GM12878 (cell line): ENCODE results near the gene CCDC169.

ENCODE experiments used
- CREM ChIP-seq: IDR thresholded peaks from 2 replicates; pipeline ENCODE4 v1.6.1; 2014; ENCODE audit warnings: antibody characterized with exemption, low read depth
- EP300 ChIP-seq, 2 experiments: fragments of 150-350 bp in 1 of 2; IDR thresholded peaks; 2 replicates each; pipeline ENCODE4 v1.6.1; 2011 to 2012; ENCODE audit warnings: low read depth in 2 of 2, low read length in 2 of 2, borderline replicate concordance in 1 of 2, improper control_type of control experiment in 1 of 2, inconsistent platforms in 1 of 2; ENCODE audit not compliant: control insufficient read depth in 1 of 2
- POLR2A ChIP-seq: IDR thresholded peaks from 2 replicates; pipeline ENCODE4 v1.6.1; 2011; ENCODE audit warnings: low read depth, mild to moderate bottlenecking, low read length
- RCOR1 ChIP-seq: conservative IDR thresholded peaks from 2 replicates; pipeline ENCODE4 v1.6.1; 2012; ENCODE audit warnings: low read depth, low read length, improper control_type of control experiment
- TF ChIP-seq, protein P1 (sequence below), 3 experiments: IDR thresholded peaks in 2 of 3; conservative IDR thresholded peaks in 1 of 3; 2 replicates each; pipeline ENCODE4 v1.5.1; 2011; ENCODE audit warnings: low read depth in 3 of 3, low read length in 3 of 3, mild to moderate bottlenecking in 3 of 3, control low read depth in 2 of 3, moderate library complexity in 2 of 3, inconsistent platforms in 1 of 3, mixed read lengths in 1 of 3; ENCODE audit not compliant: control insufficient read depth in 2 of 3, insufficient read depth in 1 of 3; ENCODE audit errors: extremely low read depth in 1 of 3
- TF ChIP-seq, protein P2 (sequence below): fragments of 450-650 bp; IDR thresholded peaks from 2 replicates; pipeline ENCODE4 v1.6.1; 2017; ENCODE audit warnings: mild to moderate bottlenecking, moderate library complexity
- TF ChIP-seq, protein P3 (sequence below): IDR thresholded peaks from 2 replicates; pipeline ENCODE4 v1.6.1; 2011; ENCODE audit warnings: borderline replicate concordance, low read depth, mild to moderate bottlenecking, moderate library complexity, mixed read lengths, low read length; ENCODE audit not compliant: insufficient read depth; ENCODE audit errors: extremely low read length
- TF ChIP-seq, protein P4 (sequence below): IDR thresholded peaks from 2 replicates; pipeline ENCODE4 v1.6.1; 2012; ENCODE audit warnings: low read depth, low read length, improper control_type of control experiment

DNA sequence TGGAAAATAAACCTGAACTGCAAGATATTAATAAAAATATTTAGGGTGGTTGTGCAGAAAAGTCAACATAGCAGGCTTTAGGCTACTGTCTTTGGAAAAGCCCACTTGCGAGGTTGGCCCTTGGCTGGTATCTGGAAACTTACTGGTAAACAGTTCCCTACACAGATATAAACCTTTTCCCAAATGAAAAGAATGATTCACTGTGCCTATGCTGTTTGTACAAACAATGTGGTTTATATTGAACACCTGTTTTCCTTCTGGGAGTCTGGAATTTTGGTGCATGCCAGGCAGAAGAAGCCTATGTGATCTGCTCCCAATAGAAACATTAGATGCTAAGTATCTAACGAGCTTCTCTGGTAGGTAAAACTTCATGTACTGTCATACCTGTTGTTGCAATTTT is 53.5 kb downstream of the CCDC169 start:
- TF ChIP-seq, protein P1, sequence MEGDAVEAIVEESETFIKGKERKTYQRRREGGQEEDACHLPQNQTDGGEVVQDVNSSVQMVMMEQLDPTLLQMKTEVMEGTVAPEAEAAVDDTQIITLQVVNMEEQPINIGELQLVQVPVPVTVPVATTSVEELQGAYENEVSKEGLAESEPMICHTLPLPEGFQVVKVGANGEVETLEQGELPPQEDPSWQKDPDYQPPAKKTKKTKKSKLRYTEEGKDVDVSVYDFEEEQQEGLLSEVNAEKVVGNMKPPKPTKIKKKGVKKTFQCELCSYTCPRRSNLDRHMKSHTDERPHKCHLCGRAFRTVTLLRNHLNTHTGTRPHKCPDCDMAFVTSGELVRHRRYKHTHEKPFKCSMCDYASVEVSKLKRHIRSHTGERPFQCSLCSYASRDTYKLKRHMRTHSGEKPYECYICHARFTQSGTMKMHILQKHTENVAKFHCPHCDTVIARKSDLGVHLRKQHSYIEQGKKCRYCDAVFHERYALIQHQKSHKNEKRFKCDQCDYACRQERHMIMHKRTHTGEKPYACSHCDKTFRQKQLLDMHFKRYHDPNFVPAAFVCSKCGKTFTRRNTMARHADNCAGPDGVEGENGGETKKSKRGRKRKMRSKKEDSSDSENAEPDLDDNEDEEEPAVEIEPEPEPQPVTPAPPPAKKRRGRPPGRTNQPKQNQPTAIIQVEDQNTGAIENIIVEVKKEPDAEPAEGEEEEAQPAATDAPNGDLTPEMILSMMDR (IDR thresholded peaks at IDR 0.05 in 2 of 3, conservative IDR thresholded peaks at IDR 0.05 in 1 of 3; ENCODE audit: control insufficient read depth in 2 of 3, extremely low read depth in 1 of 3, insufficient read depth in 1 of 3, low read depth in 3 of 3, low read length in 3 of 3), result no peak
- TF ChIP-seq, protein P2, sequence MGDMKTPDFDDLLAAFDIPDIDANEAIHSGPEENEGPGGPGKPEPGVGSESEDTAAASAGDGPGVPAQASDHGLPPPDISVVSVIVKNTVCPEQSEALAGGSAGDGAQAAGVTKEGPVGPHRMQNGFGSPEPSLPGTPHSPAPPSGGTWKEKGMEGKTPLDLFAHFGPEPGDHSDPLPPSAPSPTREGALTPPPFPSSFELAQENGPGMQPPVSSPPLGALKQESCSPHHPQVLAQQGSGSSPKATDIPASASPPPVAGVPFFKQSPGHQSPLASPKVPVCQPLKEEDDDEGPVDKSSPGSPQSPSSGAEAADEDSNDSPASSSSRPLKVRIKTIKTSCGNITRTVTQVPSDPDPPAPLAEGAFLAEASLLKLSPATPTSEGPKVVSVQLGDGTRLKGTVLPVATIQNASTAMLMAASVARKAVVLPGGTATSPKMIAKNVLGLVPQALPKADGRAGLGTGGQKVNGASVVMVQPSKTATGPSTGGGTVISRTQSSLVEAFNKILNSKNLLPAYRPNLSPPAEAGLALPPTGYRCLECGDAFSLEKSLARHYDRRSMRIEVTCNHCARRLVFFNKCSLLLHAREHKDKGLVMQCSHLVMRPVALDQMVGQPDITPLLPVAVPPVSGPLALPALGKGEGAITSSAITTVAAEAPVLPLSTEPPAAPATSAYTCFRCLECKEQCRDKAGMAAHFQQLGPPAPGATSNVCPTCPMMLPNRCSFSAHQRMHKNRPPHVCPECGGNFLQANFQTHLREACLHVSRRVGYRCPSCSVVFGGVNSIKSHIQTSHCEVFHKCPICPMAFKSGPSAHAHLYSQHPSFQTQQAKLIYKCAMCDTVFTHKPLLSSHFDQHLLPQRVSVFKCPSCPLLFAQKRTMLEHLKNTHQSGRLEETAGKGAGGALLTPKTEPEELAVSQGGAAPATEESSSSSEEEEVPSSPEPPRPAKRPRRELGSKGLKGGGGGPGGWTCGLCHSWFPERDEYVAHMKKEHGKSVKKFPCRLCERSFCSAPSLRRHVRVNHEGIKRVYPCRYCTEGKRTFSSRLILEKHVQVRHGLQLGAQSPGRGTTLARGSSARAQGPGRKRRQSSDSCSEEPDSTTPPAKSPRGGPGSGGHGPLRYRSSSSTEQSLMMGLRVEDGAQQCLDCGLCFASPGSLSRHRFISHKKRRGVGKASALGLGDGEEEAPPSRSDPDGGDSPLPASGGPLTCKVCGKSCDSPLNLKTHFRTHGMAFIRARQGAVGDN, result no peak
- TF ChIP-seq EP300 (IDR thresholded peaks at IDR 0.05; ENCODE audit: borderline replicate concordance in 1 of 2, control insufficient read depth in 1 of 2, low read depth in 2 of 2, low read length in 2 of 2) (no peak), POLR2A (no peak), RCOR1 (no peak), CREM (no peak)
- TF ChIP-seq, protein P3, sequence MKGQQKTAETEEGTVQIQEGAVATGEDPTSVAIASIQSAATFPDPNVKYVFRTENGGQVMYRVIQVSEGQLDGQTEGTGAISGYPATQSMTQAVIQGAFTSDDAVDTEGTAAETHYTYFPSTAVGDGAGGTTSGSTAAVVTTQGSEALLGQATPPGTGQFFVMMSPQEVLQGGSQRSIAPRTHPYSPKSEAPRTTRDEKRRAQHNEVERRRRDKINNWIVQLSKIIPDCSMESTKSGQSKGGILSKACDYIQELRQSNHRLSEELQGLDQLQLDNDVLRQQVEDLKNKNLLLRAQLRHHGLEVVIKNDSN, result no peak
- TF ChIP-seq, protein P4, sequence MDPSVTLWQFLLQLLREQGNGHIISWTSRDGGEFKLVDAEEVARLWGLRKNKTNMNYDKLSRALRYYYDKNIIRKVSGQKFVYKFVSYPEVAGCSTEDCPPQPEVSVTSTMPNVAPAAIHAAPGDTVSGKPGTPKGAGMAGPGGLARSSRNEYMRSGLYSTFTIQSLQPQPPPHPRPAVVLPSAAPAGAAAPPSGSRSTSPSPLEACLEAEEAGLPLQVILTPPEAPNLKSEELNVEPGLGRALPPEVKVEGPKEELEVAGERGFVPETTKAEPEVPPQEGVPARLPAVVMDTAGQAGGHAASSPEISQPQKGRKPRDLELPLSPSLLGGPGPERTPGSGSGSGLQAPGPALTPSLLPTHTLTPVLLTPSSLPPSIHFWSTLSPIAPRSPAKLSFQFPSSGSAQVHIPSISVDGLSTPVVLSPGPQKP, result no peak
